ENCODE results near the gene ACRV1.
"Not testable (repeated sequence)": the region's sequence is repeated elsewhere in the genome, so short reads cannot be mapped to it uniquely, and the experiment has no call there.

Gene ACRV1, protein sequence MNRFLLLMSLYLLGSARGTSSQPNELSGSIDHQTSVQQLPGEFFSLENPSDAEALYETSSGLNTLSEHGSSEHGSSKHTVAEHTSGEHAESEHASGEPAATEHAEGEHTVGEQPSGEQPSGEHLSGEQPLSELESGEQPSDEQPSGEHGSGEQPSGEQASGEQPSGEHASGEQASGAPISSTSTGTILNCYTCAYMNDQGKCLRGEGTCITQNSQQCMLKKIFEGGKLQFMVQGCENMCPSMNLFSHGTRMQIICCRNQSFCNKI

DNA sequence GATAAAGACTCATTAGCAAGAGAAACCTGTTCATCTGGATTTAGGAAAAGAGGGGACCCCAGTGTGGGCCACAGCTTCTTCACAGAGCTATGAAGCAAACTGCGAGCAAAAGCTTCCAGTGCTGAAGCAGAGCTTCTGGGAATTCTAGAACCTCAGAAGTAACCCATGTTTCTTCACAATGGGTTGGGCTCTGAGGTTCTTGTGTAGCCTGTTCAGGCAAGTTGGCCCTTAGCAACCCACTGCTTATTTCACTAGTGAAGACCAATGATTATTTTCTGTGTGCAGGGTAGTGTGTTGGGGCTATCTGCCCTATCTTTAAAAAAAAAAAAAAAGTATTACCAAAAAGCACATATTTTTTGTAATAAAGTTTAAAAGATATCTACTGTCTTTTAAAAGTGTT, at the start of gene ACRV1:
TSS of gene ACRV1 (minus strand) at position 101 of the 400 bp plus-strand sequence. CDS start at position 34, 67 bp downstream.
- intact Hi-C loops (cut with DNase I), result no loop called here
- DNase-seq, result no peak

DNA sequence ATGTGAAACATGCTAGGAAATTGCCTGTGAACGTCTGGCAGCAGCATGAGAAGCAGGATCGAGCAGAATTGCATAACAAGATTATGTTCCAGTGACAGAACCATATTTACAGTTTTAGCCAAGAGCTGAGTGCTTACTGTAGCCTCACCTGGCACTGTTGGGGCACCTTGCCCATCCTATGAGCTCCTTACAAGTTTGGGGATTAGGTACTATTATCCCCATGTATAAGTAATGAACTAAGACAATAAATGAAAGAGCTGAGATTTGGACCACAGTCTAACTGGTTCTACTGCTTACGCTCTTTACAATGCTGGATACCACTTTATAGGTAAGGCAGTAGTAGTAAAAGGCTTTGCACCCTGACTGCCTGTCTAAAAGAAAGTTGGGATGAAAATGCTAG, 48.3 kb upstream of the ACRV1 start:
- no peak for DNase-seq
- intact Hi-C loops (cut with DNase I), result no loop called here

DNA sequence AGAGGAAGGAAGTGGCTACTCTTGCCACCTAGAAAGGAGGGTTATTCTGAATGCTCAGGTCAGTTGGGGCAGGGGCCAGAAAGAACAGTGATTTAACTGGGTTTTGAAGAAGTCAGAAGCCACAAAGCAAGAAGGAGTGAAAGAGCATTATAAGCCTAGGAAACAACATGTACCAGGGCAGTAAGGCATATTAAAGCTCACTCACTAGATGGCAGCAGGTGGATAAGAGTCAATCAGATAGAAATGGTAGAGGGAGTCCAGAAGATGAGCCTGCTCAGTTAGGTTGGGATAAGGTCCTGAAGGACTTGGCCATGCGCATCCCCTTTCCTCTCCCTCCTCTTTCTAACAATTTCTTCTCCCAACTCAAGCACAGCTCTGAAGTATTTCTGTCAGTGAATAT, 43.5 kb upstream of the ACRV1 start:
- no peak for DNase-seq
- intact Hi-C loops (cut with DNase I), result no loop called here

DNA sequence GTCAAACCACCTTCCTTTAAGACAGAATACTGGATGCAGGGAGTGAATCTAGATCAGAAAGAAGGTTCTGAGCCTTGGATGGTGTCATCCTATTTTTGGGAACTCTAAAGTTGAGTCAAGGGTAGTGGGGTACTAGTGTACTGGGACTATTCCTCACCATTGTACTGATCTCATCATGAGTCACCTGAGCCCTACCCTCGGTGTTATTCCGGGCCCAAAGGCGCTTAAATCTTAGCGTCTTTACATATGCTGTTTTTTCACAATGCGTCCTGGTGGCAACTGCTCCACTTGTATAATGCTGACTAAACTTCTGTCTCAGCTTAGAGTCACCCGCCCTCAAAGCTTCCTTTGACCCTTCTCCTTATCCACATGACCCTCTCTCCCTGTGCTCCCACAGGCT, 40.1 kb upstream of the ACRV1 start:
- no peak for DNase-seq
- intact Hi-C loops (cut with DNase I), result no loop called here

DNA sequence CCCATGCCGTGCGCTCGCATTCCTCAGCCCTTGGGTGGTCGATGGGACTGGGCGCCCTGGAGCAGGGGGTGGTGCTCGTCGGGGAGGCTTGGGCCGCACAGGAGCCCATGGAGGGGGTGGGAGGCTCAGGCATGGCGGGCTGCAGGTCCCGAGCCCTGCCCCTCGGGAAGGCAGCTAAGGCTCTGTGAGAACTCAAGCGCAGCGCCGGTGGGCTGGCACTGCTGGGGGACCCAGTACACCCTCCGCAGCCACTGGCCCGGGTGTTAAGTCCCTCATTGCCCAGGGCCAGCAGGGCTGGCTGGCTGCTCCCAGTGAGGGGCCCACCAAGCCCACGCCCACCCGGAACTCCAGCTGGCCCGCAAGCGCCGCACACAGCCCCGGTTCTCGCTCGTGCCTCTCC, 24.0 kb upstream of the ACRV1 start:
- intact Hi-C loops (cut with DNase I), result not testable (repeated sequence)
- DNase-seq, result peak in 1 of 10 donors; percentile 47

DNA sequence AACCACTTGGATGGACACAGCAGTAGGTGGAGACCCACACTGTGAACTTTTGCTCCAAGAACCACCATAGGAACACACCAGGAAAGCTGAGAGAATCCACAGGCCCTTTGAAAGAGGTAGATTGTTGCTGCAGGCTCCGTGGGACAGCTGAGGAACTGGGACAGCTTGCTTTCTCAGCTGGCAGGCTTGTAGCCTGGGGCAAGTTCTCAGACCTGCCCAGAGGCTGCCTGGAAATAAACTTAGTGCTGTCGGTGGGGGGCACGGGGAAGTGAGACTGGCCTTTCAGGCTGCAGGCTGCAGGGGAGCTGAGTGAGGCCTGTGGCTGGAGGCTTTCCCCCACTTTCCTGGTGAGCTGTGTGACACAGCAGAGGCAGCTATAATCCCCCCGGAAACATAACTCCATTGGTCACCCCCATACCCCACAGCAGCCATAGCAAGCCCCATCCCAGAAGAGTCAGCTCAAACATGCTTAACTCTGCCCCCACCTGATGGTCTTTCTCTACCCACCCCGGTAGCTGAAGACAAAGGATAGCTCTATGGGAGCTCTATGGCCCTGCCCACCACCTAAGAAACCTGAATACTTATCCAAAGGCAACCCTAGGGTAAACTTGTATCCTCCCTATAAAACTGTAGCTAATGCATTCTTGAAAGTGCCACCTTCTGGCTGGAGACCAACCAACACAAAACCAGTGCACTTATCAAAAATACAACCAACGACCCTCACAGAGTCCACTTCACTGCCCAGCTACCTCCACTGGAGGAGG, 21.4 kb upstream of the ACRV1 start:
- peak in 2 of 10 donors; percentile 52 to 84 for DNase-seq
- intact Hi-C loops (cut with DNase I), result no loop called here

DNA sequence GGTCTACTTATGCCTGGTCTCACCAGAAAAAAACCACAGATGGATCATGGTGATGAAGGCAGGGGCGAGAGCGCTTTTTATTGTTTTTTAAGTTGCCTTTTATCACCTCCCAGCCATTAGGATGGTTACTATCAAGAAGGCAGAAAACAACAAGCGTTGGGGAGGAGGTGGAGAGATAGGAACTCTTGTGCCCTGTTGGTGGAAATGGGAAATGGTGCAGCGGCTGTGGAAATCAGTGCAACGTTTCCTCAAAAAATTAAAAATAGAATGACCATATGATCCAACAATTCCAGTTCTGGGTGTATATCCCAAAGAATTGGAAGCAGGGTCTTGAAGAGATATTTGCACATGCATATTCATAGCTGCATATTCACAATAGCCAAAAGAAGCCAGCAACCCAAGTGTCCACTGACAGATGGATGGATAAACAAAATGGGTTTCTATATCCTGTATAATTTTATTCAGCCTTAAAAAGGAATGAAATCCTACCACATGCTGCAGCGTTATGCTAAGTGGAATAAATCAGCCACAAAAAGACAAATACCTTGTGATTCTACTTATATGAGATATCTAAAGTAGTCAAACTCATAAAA, 20.5 kb upstream of the ACRV1 start:
- intact Hi-C loops (cut with DNase I), result no loop called here
- no peak for DNase-seq

DNA sequence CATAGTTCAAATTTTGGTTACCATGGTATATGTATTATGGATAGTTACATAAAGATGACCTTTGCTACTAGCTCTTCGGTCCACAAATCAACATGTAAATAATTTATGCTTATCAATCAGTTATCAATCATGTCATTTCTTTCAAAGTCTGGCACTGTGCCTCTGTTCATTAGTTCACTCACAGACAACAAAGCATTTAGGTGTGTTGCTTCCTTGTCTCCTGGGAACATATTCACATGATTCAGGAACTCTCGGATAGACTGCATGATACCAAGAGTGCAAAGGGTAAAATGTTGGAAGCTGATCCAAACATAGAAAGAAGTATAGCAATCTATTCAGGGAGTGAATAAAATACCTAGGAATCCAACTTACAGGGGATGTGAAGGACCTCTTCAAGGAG, 14.3 kb upstream of the ACRV1 start:
- DNase-seq, result no peak
- intact Hi-C loops (cut with DNase I), result no loop called here

DNA sequence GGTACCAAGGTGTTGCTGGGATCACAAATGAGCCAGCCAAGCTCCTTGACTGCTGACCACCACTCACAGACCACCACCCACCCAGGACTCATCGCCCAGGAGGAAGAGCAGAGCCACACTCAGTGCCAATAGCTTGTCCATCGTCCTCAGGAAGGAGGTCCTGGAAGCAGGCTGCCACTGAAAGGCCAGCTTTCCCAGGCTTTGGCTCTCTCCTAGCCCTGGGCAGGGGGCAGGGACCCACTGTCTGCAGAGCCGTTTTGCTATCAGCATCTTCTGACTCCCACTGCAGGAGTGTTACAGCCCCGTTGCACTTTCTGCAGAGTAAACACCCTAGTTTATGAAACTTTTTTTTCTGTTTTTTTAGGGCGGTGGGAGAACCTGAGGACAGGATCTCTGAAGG, 12.2 kb upstream of the ACRV1 start:
- intact Hi-C loops (cut with DNase I), result no loop called here
- DNase-seq, result no peak

DNA sequence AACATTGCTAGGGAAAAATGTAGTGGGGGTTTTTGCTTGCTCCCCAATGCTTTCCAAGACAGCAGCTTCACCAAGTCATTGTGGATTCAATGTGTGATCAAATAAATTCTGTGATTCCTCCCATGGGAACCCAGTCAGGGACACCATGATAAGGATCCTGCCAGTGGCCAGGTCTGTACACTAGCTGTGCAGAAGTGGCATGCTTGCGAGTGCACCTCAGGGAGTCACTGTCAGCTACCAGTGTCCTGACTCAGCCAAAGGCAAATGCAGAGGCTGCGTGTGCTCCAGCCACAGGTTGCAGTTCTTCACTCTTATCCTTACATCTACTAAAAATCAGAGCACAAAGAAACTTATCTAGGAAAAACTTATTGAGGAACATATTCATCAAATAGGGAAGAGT, 9.4 kb upstream of the ACRV1 start:
- DNase-seq, result peak in 1 of 10 donors; percentile 54
- intact Hi-C loops (cut with DNase I), result no loop called here

DNA sequence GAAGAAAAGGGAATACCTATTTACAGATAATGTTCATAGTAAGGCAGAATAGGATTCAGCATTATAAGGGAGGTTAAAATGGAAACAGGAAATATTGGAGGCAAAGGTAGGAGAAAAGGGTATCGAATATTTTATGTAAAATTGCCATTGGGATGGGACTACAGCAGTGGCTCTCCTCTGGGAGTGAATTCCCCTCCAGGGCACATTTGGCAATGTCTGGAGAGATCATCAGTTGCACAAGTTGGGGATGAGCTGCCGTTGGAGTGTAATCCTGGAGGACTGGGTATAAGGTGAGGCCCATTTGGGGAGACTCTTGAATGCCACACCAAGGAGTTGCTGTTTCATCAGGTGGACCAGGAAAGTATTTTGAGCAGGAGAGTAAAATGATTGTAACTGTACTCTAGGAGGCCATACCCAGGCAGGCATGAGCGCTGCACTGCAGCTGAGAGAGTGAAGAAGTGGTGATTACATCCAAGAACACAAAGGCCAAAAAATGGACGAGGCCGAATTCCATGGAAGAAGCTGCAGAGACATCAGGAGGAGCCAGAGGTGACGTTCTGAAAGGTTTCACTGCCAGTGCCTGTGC, 8.7 kb upstream of the ACRV1 start:
- DNase-seq, result peak in 1 of 10 donors; percentile 32
- intact Hi-C loops (cut with DNase I), result no loop called here

DNA sequence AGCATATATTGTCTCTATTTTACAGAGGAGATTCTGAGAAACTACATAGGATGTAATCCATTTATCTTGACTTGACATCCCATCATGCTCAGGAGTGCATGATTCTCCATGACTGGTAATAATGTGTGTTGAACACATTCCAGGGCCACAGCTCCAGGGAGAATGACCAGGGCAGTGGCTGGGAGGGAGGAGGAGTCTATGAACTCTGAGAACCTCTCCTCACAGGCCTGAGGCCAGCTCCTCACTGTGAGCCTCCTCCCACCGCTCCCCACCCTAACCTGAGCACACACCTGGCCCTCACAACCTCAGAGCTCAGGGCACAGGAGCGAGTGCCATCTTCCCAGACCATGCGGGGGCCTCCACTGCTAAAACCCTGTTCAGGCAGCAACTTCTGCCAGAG, 8.0 kb upstream of the ACRV1 start:
- intact Hi-C loops (cut with DNase I), result no loop called here
- DNase-seq, result peak in 1 of 10 donors; percentile 29

DNA sequence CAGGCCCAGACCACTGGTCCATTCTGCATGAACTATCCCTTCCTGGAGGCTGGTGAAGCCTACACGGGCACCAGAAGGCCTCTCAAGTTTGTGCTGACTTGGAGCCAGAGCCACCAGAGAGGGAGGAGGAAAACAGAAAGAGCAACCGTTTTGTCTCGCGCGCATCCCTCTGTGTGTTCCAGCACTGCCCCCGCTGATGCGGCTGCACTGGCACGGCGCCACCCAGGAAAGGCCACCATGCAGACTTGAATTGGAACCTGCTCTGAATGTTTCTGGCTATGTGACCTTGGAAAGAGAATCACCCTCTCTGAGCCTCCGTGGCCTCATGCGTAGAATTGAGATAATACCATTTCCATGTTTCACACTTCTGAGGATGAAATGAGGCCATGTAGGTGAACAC, 7.4 kb upstream of the ACRV1 start:
- DNase-seq, result peak in 1 of 10 donors; percentile 79

DNA sequence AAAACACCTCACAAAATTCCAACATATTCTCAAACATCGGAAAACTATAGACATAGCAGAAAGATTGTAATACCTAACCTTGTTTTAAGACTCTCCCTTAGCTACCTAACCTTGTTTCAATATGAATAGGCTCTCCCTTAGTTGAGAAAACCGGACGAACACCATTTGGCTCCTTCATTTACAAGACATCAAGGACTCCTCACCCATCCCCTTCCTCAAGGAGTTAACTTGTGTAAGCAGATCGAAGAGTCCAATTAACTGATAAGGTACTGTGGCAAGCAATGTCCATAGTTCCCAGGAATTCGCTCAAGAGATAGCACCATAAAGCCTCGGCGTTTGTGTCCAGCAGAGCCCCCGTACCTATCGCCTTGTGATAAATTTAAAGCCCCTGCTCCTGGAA, 4.6 kb upstream of the ACRV1 start:
- DNase-seq, result no peak
- intact Hi-C loops (cut with DNase I), result no loop called here

More for the DNA sequence above, 7.4 kb upstream of the ACRV1 start:
- intact Hi-C loops (cut with DNase I), result no loop called here

DNA sequence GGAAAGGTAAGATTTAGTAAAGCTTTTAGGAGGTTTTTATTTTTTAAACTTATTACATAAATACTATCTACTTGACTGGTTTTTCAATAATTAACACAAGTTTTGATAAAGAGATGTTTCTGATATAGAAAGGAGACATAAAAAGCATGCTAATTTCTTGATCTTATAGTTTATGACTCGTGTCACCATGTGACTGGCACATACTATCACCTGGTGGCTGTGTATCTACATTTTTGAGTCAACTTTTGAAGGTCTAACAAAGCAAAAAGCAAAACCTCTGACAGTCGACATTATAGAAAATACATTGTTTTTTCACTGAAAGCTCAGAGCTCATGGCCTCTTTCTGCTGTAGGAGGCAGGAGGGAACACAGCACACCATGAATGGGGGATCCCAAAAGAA, 810 bp downstream of the ACRV1 start:
- DNase-seq, result no peak
- intact Hi-C loops (cut with DNase I), result no loop called here

DNA sequence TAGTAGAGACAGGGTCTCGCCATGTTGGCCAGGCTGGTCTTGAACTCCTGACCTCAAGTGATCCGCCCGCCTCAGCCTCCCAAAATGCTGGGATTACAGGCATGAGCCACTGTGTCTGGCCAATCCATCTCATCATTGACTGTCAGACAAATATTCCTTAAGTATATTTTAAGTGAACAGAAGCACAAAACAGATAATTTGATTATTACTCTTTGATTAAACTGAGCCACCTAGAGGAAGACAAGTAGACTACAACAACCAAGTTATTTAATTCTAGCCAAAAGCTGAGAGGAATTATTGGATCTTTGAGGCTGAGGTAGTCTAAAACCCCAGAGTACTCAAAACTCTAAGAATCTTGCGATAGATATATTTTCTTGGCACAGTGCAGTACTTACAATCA, 1.2 kb downstream of the ACRV1 start:
- DNase-seq, result no peak
- intact Hi-C loops (cut with DNase I), result no loop called here

DNA sequence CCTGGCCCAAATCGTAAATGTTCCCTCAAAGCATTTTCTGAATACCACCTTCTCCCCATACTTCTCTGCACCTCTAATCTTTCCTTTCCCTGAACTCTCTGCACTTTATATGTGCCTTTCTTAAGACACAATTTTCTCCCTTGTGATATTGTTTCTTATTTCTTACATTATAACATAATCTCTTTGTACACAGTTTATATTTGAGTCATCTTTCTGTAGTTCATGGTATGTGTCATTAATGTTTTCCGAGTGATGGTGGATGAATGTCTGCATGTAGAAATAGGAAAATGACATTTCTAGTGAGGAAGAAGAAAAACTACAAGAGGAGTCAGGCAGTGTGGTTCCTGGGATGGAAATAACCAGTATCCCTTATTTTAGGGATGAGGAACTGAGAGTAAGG, 5.5 kb downstream of the ACRV1 start:
- DNase-seq, result no peak
- intact Hi-C loops (cut with DNase I), result no loop called here

DNA sequence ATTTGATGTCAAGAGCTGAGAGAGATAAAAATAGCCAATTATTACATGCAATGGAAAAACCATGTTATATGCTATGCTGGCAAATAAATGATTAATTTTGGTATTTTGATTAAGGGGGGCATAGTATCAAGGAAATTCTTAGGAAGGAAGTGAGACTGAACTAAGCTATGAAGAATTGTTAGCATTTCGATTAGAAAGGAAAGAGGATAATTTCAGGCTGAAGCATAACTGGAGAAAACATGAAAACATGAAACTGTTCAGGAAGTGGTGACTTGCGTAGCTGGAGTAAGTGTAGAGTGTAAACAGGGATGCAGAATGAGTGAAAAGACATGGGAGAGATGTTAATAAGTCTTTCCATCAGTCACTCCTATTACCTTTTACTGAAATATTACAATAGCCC, 6.4 kb downstream of the ACRV1 start:
- DNase-seq, result no peak
- intact Hi-C loops (cut with DNase I), result no loop called here

DNA sequence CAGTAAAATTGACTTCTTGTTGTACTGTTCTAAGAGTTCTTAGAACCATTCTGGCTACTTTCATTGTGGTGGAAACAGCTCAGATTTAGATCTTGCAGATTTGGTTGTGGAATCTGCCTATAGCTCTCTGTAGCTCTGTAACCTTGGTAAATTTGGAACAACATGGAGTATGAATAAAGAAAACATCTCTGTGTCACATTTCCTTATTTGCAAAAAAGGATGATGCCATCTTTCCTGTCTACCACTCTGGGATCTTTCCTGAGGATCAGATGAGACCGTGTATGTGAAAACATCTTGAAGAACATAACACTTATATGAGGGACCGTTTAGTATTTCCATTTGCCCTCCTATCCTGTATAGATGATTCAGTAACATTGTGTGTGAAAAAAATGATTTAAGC, 9.1 kb downstream of the ACRV1 start:
- intact Hi-C loops (cut with DNase I), result no loop called here
- DNase-seq, result no peak

DNA sequence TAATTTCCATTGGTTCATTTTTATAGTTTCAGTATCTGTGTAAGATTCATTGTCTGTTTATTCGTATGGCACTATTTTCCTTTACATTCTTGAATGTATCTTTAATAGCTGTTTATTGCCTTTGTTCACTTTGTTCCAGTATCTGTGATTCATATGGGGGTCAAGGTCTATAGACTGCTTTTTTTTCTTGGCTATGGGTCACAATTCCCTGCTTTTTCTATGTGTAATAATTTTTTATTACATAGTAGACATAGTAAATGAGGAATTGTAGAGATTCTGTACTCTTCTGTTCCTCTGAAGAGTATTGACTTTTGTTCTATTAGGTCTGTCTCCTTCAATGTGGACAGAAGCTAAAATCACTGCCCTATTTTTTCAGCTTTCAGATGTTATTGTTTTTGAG, 10.5 kb downstream of the ACRV1 start:
- intact Hi-C loops (cut with DNase I), result no loop called here
- DNase-seq, result no peak

DNA sequence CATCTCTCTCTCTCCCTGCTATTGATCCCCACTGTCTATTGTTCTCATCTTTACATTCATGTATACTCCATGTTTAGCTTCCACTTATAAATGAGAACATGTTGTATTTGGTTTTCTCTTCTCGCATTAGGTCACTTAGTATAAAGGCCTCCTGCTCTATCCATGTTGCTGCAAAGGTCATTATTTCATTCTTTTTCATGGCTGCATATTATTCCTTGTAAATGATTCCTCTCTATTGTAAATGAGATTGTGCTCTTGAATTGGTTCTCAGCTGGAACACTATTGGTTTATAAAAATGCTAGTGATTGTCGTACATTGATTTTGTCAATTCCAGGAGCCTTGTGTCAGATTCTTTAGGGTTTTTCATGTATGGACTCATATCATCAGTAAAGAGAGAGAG, 13.5 kb downstream of the ACRV1 start:
- intact Hi-C loops (cut with DNase I), result no loop called here
- DNase-seq, result no peak

DNA sequence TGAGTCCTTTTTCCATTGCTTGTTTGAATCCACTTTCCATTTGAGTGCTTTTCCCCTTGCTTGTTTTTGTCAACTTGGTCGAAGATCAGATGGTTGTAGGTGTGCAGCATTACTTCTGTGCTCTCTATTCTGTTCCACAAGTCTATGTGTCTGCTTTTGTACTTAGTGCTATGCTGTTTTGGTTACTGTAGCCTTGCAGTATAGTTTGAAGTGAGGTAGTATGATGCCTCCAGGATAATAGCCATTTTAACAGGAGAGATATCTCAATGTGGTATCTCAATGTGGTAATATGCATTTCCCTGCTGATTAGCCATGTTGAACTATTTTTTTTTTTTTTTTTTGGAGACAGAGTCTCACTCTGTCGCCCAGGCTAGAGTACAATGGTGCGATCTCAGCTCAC, 16.7 kb downstream of the ACRV1 start:
- no peak for DNase-seq
- intact Hi-C loops (cut with DNase I), result no loop called here

Measured in posterior cingulate gyrus (tissue), 11 donors.